BE2C (cell line): ENCODE measurements around the gene TUBAL3.

ENCODE experiments used
- DNase-seq: peaks from one replicate; pipeline ENCODE4 v3.0.0-alpha.2; 2020
- H3K27me3 ChIP-seq: fragments of 250-450 bp; sonication (Bioruptor Pico); 2 replicates; pipeline ENCODE4 v1.5.1; 2020; ENCODE audit warnings: mild to moderate bottlenecking
- H3K36me3 ChIP-seq: fragments of 250-450 bp; sonication (Bioruptor Pico); 2 replicates; pipeline ENCODE4 v1.5.1; 2020; ENCODE audit warnings: mild to moderate bottlenecking
- H3K4me1 ChIP-seq: fragments of 250-450 bp; sonication (Bioruptor Pico); 2 replicates; pipeline ENCODE4 v1.5.1; 2020
- H3K4me3 ChIP-seq: 2 replicates; pipeline ENCODE4 v1.5.1; 2011; ENCODE audit warnings: low read depth, low read length
- H3K9me3 ChIP-seq: fragments of 250-450 bp; sonication (Bioruptor Pico); 2 replicates; pipeline ENCODE4 v1.5.1; 2020
- TF ChIP-seq, protein P1 (sequence below): IDR thresholded peaks from 2 replicates; pipeline ENCODE4 v1.5.1; 2012; ENCODE audit warnings: mild to moderate bottlenecking, low read depth, low read length

TUBAL3 gene

DNA sequence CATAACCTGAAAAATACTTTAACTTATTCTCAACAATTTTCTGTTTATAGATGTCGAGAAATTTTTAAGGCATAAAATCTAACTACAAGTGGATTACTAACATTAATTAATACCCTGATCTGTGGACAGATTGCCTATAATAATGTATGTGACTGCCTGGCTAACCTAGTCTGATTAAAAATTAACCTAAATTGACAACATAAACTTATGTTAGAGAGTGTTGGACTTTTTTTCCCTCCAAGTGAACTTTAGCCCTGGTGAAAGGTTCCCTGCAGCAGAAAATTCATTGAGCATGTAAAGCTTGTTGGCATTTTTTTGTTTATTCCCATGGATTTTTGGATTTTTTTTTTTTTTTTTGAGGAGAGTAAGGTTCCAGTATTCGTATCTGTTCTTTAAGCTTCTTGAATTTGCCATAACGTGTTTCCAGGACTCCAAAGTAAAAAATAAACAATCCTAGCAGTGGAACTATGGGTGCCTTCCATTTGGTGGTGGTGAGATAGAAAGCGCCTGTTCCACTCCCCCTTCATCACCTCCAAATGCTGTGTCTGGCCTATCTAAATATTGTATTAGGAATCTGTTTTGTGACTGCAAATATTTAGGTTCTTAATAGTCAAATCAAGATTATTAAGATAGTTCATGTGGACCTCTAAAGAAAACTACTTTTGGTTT lies 43.8 kb upstream of the TUBAL3 start:
- Histone ChIP-seq H3K27me3 (no peaks in the 10 kb centered on the region; the same call in 1 of the 2 replicates), H3K9me3 (no peaks in the 10 kb centered on the region), H3K4me1 (peaks cover 7% of the 10 kb centered on the region), H3K4me3 (no peak overlapping the region), H3K36me3 (peaks cover 18% of the 10 kb centered on the region)
- TF ChIP-seq, protein P1, sequence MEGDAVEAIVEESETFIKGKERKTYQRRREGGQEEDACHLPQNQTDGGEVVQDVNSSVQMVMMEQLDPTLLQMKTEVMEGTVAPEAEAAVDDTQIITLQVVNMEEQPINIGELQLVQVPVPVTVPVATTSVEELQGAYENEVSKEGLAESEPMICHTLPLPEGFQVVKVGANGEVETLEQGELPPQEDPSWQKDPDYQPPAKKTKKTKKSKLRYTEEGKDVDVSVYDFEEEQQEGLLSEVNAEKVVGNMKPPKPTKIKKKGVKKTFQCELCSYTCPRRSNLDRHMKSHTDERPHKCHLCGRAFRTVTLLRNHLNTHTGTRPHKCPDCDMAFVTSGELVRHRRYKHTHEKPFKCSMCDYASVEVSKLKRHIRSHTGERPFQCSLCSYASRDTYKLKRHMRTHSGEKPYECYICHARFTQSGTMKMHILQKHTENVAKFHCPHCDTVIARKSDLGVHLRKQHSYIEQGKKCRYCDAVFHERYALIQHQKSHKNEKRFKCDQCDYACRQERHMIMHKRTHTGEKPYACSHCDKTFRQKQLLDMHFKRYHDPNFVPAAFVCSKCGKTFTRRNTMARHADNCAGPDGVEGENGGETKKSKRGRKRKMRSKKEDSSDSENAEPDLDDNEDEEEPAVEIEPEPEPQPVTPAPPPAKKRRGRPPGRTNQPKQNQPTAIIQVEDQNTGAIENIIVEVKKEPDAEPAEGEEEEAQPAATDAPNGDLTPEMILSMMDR, result no peak
- DNase-seq, result no peak

GRCh38 chr10:5447611-5448071 lies 43.0 kb upstream of the TUBAL3 start:
- Histone ChIP-seq H3K9me3 (no peaks in the 10 kb centered on the region), H3K27me3 (no peaks in the 10 kb centered on the region; the same call in 1 of the 2 replicates), H3K36me3 (peaks cover 11% of the 10 kb centered on the region), H3K4me3 (peak overlapping the region; percentile 61), H3K4me1 (peaks cover 7% of the 10 kb centered on the region)
- TF ChIP-seq, protein P1, result no peak
- no peak for DNase-seq

DNA sequence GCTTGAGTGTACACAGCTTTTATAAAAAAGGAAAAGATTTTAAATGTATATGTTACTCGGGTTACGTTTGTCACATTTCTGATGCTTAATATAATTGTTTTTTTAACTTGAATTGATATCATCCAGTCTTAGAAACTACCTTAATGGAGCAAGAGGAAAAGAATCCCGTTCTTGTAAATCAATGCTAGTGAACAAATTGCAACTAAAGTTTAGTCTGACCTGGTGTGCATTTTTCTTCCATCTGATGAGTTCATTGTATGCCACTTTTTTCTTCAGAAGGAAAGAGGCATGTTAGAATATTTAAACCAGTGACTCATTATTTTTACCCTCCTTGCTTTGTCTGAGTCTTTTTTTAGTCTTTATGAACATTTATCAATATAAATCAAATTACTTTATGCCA lies 42.4 kb upstream of the TUBAL3 start:
- peak overlapping the region; percentile 61 for H3K4me3 ChIP-seq
- no peaks in the 10 kb centered on the region; the same call in 1 of the 2 replicates for H3K27me3 ChIP-seq
- peaks cover 6% of the 10 kb centered on the region for H3K36me3 ChIP-seq
- TF ChIP-seq, protein P1, result no peak
- no peak for DNase-seq
- peaks cover 7% of the 10 kb centered on the region for H3K4me1 ChIP-seq
- H3K9me3 ChIP-seq, result no peaks in the 10 kb centered on the region

GRCh38 chr10:5446390-5446926 lies 41.8 kb upstream of the TUBAL3 start:
- Histone ChIP-seq H3K4me3 (peak overlapping the region; percentile 61), H3K36me3 (peaks cover 6% of the 10 kb centered on the region), H3K4me1 (peaks cover 7% of the 10 kb centered on the region), H3K27me3 (no peaks in the 10 kb centered on the region; the same call in 1 of the 2 replicates), H3K9me3 (no peaks in the 10 kb centered on the region)
- TF ChIP-seq, protein P1, result no peak
- peak; percentile 90 for DNase-seq

DNA sequence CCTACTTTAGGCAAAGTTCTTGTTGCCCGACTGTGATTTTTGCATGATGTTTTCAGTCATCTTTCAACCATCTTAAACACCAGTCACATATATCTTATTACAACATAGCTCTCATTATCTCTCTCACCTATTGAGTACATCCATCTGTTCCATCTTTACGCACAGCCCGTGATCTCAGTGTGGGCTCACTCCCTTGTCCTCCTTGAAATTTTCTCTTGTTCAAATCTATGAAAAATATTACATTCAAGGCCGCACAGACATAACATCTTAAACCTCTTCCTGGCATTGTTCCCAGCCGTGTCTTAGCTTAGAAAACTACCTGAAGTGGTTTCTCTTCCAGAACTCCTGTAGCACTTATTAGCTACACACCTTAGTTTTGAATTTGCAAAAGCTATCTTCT lies 40.4 kb upstream of the TUBAL3 start:
- no peak for DNase-seq
- H3K4me3 ChIP-seq, result no peak overlapping the region
- H3K27me3 ChIP-seq, result no peaks in the 10 kb centered on the region; the same call in 1 of the 2 replicates
- H3K4me1 ChIP-seq, result peaks cover 7% of the 10 kb centered on the region
- TF ChIP-seq, protein P1, result no peak
- H3K36me3 ChIP-seq, result peaks cover 6% of the 10 kb centered on the region
- H3K9me3 ChIP-seq, result no peaks in the 10 kb centered on the region

- Histone ChIP-seq H3K36me3 (peaks cover 6% of the 10 kb centered on the region), H3K4me3 (no peak overlapping the region), H3K4me1 (peaks cover 7% of the 10 kb centered on the region), H3K27me3 (no peaks in the 10 kb centered on the region; the same call in 1 of the 2 replicates), H3K9me3 (no peaks in the 10 kb centered on the region)
- TF ChIP-seq, protein P1, result no peak
- DNase-seq, result no peak
Observed at GRCh38 chr10:5443429-5443828, 38.8 kb upstream of the TUBAL3 start.
